Activated naive CD8-positive, alpha-beta T cell treated with anti-CD3 and anti-CD28 coated beads for 36 hours (primary cell): ENCODE measurements around the gene EPHA5. TPM values are rescaled to one million over a fixed set of nuclear protein-coding genes. Genes with fewer than 3 reads are reported as not detected.

ENCODE experiments used
- DNase-seq: peaks from one replicate; pipeline ENCODE4 v3.0.0; 2021
- H3K27ac Mint-ChIP-seq: one replicate; pipeline ENCODE4 v1.8.0; 2022; ENCODE audit warnings: mild to moderate bottlenecking, moderate library complexity, mixed read lengths
- H3K27me3 Mint-ChIP-seq: one replicate; pipeline ENCODE4 v1.8.0; 2022; ENCODE audit warnings: mild to moderate bottlenecking, mixed read lengths
- H3K36me3 Mint-ChIP-seq: one replicate; pipeline ENCODE4 v1.8.0; 2021; ENCODE audit warnings: mild to moderate bottlenecking, mixed read lengths
- H3K4me1 Mint-ChIP-seq: one replicate; pipeline ENCODE4 v1.8.0; 2021; ENCODE audit warnings: mixed read lengths
- H3K4me3 Mint-ChIP-seq: one replicate; pipeline ENCODE4 v1.8.0; 2022; ENCODE audit warnings: mild to moderate bottlenecking, moderate library complexity, mixed read lengths
- H3K9me3 Mint-ChIP-seq: one replicate; pipeline ENCODE4 v1.8.0; 2022; ENCODE audit warnings: mixed read lengths
- total RNA-seq, 2 experiments: library from RNA; stranded (reverse); gene quantifications; one replicate each; pipeline ENCODE4 v1.2.3, GENCODE V29; 2021

Gene EPHA5
- total RNA-seq, 2 experiments from 2014 or later = not detected

GRCh38 chr4:65653740-65654361 is 16.4 kb downstream of the EPHA5 start:
- no peaks in the 10 kb centered on the region for H3K4me1 Mint-ChIP-seq
- H3K27ac Mint-ChIP-seq = no peak overlapping the region
- no peaks in the 10 kb centered on the region for H3K27me3 Mint-ChIP-seq
- no peak overlapping the region for H3K4me3 Mint-ChIP-seq
- DNase-seq = no peak
- no peaks in the 10 kb centered on the region for H3K36me3 Mint-ChIP-seq
- peaks cover 9% of the 10 kb centered on the region for H3K9me3 Mint-ChIP-seq

GRCh38 chr4:65651751-65652150 is 18.5 kb downstream of the EPHA5 start:
- no peak for DNase-seq
- no peak overlapping the region for H3K27ac Mint-ChIP-seq

DNA sequence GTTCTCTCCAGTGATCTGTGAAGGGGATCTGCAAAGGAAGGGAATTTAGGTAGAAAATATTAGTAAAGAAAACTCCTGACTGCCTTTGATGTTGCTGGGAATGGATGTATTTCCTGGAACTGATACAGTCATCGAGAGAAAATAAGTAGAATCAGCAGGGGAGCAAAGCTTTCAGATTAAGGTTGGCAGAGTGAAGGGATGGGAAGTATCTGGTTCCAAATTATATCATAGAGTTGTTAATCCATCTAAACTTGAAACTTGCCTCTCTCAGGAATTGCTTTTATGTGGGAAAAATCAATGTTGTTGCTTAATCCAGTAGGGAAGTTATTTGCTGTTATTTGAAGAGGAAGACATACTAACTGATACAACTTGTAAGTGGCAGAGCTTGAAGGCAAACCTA is 19.3 kb downstream of the EPHA5 start:
- Mint-ChIP-seq H3K9me3 (peaks cover 6% of the 10 kb centered on the region), H3K4me3 (no peak overlapping the region), H3K27ac (no peak overlapping the region), H3K4me1 (no peaks in the 10 kb centered on the region), H3K36me3 (no peaks in the 10 kb centered on the region), H3K27me3 (no peaks in the 10 kb centered on the region)
- no peak for DNase-seq

More at GRCh38 chr4:65651751-65652150, 18.5 kb downstream of the EPHA5 start:
- peaks cover 6% of the 10 kb centered on the region for H3K9me3 Mint-ChIP-seq
- H3K4me3 Mint-ChIP-seq = no peak overlapping the region
- no peaks in the 10 kb centered on the region for H3K27me3 Mint-ChIP-seq
- H3K36me3 Mint-ChIP-seq = no peaks in the 10 kb centered on the region
- H3K4me1 Mint-ChIP-seq = no peaks in the 10 kb centered on the region

- no peaks in the 10 kb centered on the region for H3K27me3 Mint-ChIP-seq
Observed at GRCh38 chr4:65646136-65646535, 24.2 kb downstream of the EPHA5 start.

DNA sequence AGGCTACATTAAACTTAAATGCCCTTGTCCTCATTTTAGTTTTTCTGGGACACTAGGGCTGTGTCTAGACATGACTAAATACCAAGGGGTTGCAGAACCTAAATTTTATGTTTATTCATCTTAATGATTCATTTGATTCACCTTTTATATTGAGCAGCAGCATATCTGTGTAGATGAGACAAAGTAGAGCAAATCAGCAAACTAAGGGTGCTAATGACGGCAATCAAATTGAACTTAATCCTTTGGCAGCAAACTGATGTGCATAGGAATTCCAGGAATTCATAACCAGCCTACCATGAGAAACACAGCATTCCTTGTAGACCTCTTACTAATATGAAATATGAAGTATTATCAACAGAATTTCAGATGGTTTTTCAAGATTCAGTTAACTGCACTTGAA is 25.1 kb downstream of the EPHA5 start:
- Mint-ChIP-seq H3K27ac (no peak overlapping the region), H3K9me3 (peaks cover 3% of the 10 kb centered on the region), H3K27me3 (no peaks in the 10 kb centered on the region), H3K4me1 (no peaks in the 10 kb centered on the region), H3K4me3 (no peak overlapping the region), H3K36me3 (no peaks in the 10 kb centered on the region)
- no peak for DNase-seq

More at GRCh38 chr4:65646136-65646535, 24.2 kb downstream of the EPHA5 start:
- Mint-ChIP-seq H3K4me1 (no peaks in the 10 kb centered on the region), H3K36me3 (no peaks in the 10 kb centered on the region), H3K27ac (no peak overlapping the region), H3K4me3 (no peak overlapping the region), H3K9me3 (peaks cover 5% of the 10 kb centered on the region)
- no peak for DNase-seq

DNA sequence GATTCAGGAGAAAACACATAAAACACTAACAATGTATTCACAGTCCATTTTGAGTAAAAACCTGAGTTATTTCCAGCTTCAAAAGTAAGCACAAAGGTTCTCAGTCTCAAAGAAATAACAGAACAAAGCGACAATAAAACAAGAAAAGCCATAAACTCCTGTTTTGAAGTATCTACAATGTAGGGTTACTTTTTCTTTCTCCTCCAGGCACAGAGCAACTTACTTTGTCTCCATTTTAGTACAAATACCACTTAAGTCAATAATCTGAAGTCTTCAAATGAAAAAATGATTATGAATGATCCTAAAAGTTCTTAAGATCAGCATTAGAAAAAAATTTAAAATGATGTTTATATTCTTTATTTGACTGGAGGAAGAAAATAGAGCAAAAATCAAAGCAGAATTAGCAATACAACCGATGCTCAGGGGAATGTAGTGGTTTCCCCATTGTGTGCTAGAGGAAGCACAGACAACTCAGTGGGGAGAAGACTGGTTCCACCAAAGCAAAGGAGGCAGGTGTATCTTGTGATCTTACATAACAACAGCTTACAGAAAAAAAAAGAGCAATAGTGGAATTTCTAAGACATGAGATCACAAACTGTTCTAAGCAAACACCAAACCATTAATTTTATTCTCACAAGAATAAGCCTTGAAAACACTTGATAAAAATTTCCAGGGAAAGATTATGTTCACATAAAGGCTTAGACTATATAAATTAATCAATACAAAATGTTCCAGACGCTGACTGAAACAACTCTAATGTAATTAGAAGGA is 35.1 kb downstream of the EPHA5 start:
- no peak overlapping the region for H3K27ac Mint-ChIP-seq
- no peaks in the 10 kb centered on the region for H3K4me1 Mint-ChIP-seq
- no peaks in the 10 kb centered on the region for H3K27me3 Mint-ChIP-seq
- no peak overlapping the region for H3K4me3 Mint-ChIP-seq
- H3K36me3 Mint-ChIP-seq = no peaks in the 10 kb centered on the region
- no peak for DNase-seq
- H3K9me3 Mint-ChIP-seq = no peaks in the 10 kb centered on the region

DNA sequence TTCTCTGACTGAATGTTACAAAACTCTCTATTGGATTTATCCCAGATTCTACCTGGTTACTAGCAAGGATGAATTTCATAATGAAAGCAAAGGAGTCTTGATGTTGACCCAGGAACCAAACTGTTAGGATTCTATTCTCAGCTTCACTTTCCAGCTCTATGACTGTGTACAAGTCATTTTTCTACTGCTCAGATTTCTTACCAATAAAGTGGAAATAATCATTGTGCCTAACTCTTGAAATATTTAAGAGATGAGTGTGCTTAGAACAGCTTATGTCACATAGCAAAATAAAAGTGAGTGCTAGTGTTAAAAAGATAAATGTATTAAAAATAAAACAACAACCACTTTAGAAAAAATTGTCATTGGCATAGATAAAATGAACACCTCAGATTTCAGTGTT is 45.6 kb downstream of the EPHA5 start:
- H3K4me1 Mint-ChIP-seq = no peaks in the 10 kb centered on the region
- H3K4me3 Mint-ChIP-seq = no peak overlapping the region
- no peaks in the 10 kb centered on the region for H3K27me3 Mint-ChIP-seq
- no peak for DNase-seq
- H3K27ac Mint-ChIP-seq = no peak overlapping the region
- no peaks in the 10 kb centered on the region for H3K36me3 Mint-ChIP-seq
- no peaks in the 10 kb centered on the region for H3K9me3 Mint-ChIP-seq

DNA sequence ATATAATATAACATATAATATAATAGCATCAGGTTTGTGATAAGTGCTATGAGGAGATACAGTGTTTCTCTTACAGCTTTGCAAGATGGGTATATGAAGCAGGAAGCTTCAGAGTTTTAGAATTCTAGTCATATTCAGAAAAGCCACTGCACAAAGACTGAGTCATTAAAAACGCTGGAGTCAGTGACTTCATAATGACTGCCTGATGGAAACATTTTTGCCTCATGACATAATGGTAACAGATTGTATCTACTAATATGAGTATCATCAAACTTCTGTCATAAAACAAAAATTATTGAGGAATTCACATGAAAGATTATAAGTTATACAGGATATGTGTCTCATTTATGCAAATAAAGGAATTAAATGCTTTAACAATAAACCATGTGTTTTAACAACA is 46.8 kb downstream of the EPHA5 start:
- H3K9me3 Mint-ChIP-seq = no peaks in the 10 kb centered on the region
- no peaks in the 10 kb centered on the region for H3K27me3 Mint-ChIP-seq
- DNase-seq = no peak
- H3K27ac Mint-ChIP-seq = no peak overlapping the region
- H3K36me3 Mint-ChIP-seq = no peaks in the 10 kb centered on the region
- H3K4me1 Mint-ChIP-seq = no peaks in the 10 kb centered on the region
- H3K4me3 Mint-ChIP-seq = no peak overlapping the region

- H3K9me3 Mint-ChIP-seq = peaks cover 3% of the 10 kb centered on the region
- H3K27me3 Mint-ChIP-seq = no peaks in the 10 kb centered on the region
Observed at GRCh38 chr4:65617416-65617815, 52.9 kb downstream of the EPHA5 start.

DNA sequence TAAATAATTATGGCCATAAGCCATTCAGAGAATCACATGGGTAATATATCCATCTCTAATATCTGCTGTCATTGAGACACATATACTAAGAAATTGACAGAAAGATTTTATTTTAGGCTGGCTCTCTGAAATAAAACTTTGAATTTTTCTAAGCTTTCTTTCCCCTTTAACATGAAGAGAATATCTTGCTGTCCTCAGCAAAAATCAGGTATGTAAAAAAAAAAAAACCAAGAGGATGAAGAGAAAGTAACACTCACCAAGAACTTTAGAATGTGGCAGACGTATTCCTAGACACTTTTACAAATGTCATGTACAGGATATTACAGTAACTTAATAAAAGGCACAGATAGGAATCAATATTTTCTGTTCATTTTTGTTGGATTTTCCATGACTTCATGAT is 65.8 kb downstream of the EPHA5 start:
- Mint-ChIP-seq H3K27ac (no peak overlapping the region), H3K36me3 (no peaks in the 10 kb centered on the region), H3K27me3 (no peaks in the 10 kb centered on the region), H3K4me1 (no peaks in the 10 kb centered on the region), H3K9me3 (peaks cover 3% of the 10 kb centered on the region), H3K4me3 (no peak overlapping the region)
- no peak for DNase-seq

More at GRCh38 chr4:65617416-65617815, 52.9 kb downstream of the EPHA5 start:
- Mint-ChIP-seq H3K27ac (no peak overlapping the region), H3K36me3 (no peaks in the 10 kb centered on the region), H3K4me3 (no peak overlapping the region), H3K4me1 (no peaks in the 10 kb centered on the region)
- DNase-seq = no peak

- H3K36me3 Mint-ChIP-seq = no peaks in the 10 kb centered on the region
Observed at GRCh38 chr4:65600656-65601055, 69.6 kb downstream of the EPHA5 start.

GRCh38 chr4:65599340-65599739 is 70.9 kb downstream of the EPHA5 start:
- DNase-seq = no peak
- no peaks in the 10 kb centered on the region for H3K4me1 Mint-ChIP-seq
- peaks cover 4% of the 10 kb centered on the region for H3K9me3 Mint-ChIP-seq
- no peak overlapping the region for H3K4me3 Mint-ChIP-seq
- H3K27me3 Mint-ChIP-seq = no peaks in the 10 kb centered on the region
- H3K36me3 Mint-ChIP-seq = no peaks in the 10 kb centered on the region
- no peak overlapping the region for H3K27ac Mint-ChIP-seq

More at GRCh38 chr4:65600656-65601055, 69.6 kb downstream of the EPHA5 start:
- DNase-seq = no peak
- H3K4me3 Mint-ChIP-seq = no peak overlapping the region
- no peaks in the 10 kb centered on the region for H3K4me1 Mint-ChIP-seq
- no peak overlapping the region for H3K27ac Mint-ChIP-seq
- peaks cover 6% of the 10 kb centered on the region for H3K9me3 Mint-ChIP-seq
- no peaks in the 10 kb centered on the region for H3K27me3 Mint-ChIP-seq

- H3K4me1 Mint-ChIP-seq = no peaks in the 10 kb centered on the region
- no peak overlapping the region for H3K27ac Mint-ChIP-seq
- H3K9me3 Mint-ChIP-seq = peaks cover 4% of the 10 kb centered on the region
- H3K27me3 Mint-ChIP-seq = no peaks in the 10 kb centered on the region
- H3K4me3 Mint-ChIP-seq = no peak overlapping the region
- DNase-seq = no peak
- H3K36me3 Mint-ChIP-seq = no peaks in the 10 kb centered on the region
Observed at GRCh38 chr4:65597697-65598096, 72.6 kb downstream of the EPHA5 start.

DNA sequence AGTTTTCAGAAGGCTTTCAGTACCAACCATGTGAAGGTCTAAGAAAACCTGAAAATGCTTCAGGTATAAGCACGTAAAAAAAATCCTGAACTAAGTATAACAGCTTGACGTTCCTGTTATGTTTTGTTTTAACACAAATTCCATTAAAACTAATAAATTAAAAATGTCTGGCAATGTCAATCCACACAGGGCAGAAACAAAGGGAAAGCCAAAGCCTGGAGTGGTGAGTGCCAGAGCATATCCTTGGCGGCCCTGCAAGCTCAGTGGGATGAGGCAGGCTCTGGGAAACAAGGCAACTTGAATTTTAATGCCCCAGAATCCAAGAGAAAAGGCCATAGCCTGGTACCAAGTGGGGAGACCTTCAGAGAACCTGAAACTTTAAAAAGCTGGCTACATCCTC is 78.2 kb downstream of the EPHA5 start:
- no peak for DNase-seq
- Mint-ChIP-seq H3K9me3 (peaks cover 2% of the 10 kb centered on the region), H3K4me3 (no peak overlapping the region), H3K27me3 (no peaks in the 10 kb centered on the region), H3K27ac (no peak overlapping the region), H3K4me1 (no peaks in the 10 kb centered on the region), H3K36me3 (no peaks in the 10 kb centered on the region)

- no peak for DNase-seq
- Mint-ChIP-seq H3K27ac (no peak overlapping the region), H3K9me3 (no peaks in the 10 kb centered on the region), H3K27me3 (no peaks in the 10 kb centered on the region), H3K36me3 (no peaks in the 10 kb centered on the region), H3K4me1 (no peaks in the 10 kb centered on the region), H3K4me3 (no peak overlapping the region)
Observed at GRCh38 chr4:65589921-65590320, 80.4 kb downstream of the EPHA5 start.

GRCh38 chr4:65589331-65589730 is 81.0 kb downstream of the EPHA5 start:
- Mint-ChIP-seq H3K27me3 (no peaks in the 10 kb centered on the region), H3K4me1 (no peaks in the 10 kb centered on the region), H3K36me3 (no peaks in the 10 kb centered on the region), H3K4me3 (no peak overlapping the region), H3K27ac (no peak overlapping the region), H3K9me3 (no peaks in the 10 kb centered on the region)
- DNase-seq = no peak
